HUES48 (cell line): ENCODE measurements around the gene GRID1.

ENCODE experiments used
- H3K27ac ChIP-seq: one replicate; pipeline ENCODE4 v1.7.0; 2013; ENCODE audit warnings: low read depth, low read length, inconsistent platforms
- H3K27me3 ChIP-seq: 2 replicates; pipeline ENCODE4 v1.6.1; 2013; ENCODE audit warnings: mild to moderate bottlenecking, low read length; ENCODE audit not compliant: control insufficient read depth, insufficient read depth
- H3K36me3 ChIP-seq: 2 replicates; pipeline ENCODE4 v1.6.1; 2013; ENCODE audit warnings: low read length; ENCODE audit not compliant: control insufficient read depth, insufficient read depth
- H3K4me1 ChIP-seq: 2 replicates; pipeline ENCODE4 v1.6.1; 2013; ENCODE audit warnings: mild to moderate bottlenecking, low read length; ENCODE audit not compliant: control insufficient read depth, insufficient read depth
- H3K4me3 ChIP-seq: 2 replicates; pipeline ENCODE4 v1.5.1; 2013; ENCODE audit warnings: mild to moderate bottlenecking, low read depth, low read length
- H3K9ac ChIP-seq: 2 replicates; pipeline ENCODE4 v1.6.1; 2013; ENCODE audit warnings: mild to moderate bottlenecking, low read depth, low read length, moderate library complexity
- H3K9me3 ChIP-seq: 2 replicates; pipeline ENCODE4 v1.6.1; 2013; ENCODE audit warnings: low read length; ENCODE audit not compliant: control insufficient read depth, insufficient read depth

Gene GRID1

DNA sequence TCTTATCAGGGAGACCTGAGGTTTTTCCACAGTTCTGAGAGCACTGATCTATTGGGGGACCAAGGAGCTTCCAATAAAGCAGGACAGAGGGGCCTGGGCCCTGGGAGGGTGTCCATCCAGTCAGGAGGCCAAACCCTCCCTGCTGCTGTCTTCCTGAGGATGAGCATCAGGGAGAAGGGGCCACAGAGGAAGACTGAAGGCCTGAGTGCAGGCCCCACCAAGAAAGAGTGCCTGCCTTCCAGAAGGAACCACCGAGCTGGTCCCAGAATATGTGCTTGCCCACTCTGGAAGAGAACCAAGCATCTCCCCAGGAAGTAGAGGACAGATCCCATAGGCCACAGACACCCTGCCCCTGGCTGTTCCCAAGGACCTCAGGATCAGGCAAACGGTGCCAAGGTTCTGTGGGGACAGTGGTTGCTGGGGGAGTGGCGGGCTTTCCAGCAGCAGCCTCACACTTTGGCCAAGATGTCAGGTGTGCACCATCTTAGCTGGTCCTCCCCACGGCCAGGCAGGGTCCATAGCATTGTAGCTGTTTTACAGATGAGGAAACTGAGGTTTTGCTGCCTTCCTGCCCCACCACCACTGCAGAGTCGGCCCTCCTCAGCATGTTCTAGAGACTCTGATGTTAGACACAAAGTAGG is 199.4 kb downstream of the GRID1 start:
- H3K36me3 ChIP-seq, result no peaks in the 10 kb centered on the region
- H3K4me1 ChIP-seq, result no peaks in the 10 kb centered on the region
- no peaks in the 10 kb centered on the region for H3K27me3 ChIP-seq
- no peaks in the 10 kb centered on the region for H3K9me3 ChIP-seq
- no peak overlapping the region for H3K9ac ChIP-seq
- no peak overlapping the region for H3K4me3 ChIP-seq
- no peak overlapping the region for H3K27ac ChIP-seq

DNA sequence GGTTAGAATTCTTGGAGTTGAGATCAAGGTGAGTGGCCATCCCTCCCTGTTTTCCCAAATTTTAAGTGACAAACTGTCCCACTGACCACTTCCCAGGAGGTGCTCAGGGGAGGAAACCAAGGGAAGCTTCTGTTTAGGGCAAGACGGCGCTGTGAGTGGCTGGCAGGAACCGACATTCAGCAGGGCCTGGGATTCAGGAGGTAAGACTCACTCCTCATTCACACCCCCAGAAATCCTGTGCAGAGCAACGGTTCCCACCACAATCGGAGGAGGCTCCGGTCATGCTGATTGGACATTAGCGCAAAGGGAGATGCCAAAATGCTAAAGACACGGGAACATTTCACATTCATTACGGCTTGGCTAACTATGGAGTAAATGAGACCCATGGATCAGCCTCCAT is 200.9 kb downstream of the GRID1 start:
- Histone ChIP-seq H3K9me3 (no peaks in the 10 kb centered on the region), H3K27ac (no peak overlapping the region), H3K27me3 (no peaks in the 10 kb centered on the region), H3K36me3 (no peaks in the 10 kb centered on the region), H3K4me1 (no peaks in the 10 kb centered on the region), H3K4me3 (no peak overlapping the region), H3K9ac (no peak overlapping the region)

DNA sequence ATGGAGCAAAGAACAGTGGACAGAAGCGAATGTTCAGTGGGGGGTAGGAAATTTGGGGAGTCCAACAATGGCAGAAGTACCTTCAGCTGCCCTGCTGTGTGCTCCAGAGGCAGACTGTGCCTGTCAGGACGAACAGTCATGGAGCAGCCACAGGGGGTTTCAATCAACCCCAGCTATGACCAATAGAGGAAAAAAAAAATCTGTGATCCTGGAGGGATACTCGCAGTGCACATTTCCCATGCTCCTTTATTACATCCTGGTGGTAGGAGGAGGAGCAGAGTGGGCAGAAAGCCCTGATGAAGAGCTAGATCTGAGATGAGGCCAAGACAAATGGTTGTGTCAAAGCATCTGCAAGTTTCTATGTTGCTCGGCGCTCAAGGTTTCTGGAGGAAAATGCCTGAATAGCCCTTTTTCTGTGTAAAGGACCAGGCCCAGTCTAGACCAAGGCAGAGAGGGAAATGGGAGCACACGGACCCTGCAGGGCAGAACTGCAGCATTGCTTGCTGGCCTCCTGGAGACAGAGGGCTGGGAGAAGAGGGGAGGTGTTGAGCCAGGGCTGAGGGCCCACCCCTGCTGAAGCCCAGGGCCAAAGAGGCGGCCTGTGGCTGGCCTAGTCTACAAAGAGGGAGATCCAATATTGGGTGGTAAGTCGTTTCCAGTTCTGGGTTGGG is 201.5 kb downstream of the GRID1 start:
- no peaks in the 10 kb centered on the region for H3K27me3 ChIP-seq
- no peak overlapping the region for H3K27ac ChIP-seq
- no peaks in the 10 kb centered on the region for H3K36me3 ChIP-seq
- H3K9ac ChIP-seq, result no peak overlapping the region
- no peaks in the 10 kb centered on the region for H3K4me1 ChIP-seq
- no peak overlapping the region for H3K4me3 ChIP-seq
- no peaks in the 10 kb centered on the region for H3K9me3 ChIP-seq

DNA sequence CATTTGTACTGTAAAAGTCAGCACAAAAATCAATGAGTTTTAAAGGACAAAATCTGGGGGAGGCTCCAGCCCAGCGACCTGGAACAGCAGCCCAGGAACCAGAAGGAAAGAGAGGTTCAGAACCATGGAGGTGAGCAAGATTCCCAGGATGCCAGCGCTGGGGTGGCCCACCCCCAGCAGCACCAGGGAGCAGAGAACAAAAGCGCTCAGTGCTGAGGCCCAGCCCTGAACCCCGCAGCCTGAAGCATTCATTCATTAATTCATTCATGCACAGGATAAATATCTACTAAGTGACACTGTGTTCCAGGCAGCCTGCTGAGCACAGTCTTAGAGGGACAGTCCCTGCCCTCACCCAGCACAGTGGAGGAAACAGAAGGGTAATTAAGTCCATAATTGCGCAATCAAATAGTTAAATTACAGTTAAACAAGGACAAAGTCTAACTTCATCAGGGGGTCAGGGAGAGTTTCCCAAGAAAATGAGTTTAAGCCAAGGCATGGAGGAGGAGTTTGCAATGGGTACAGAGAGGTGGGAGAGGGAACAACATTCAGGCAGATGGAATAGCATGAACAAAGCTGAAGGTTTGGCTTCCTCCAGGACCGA is 202.3 kb downstream of the GRID1 start:
- Histone ChIP-seq H3K27ac (no peak overlapping the region), H3K4me3 (no peak overlapping the region), H3K9me3 (no peaks in the 10 kb centered on the region), H3K36me3 (no peaks in the 10 kb centered on the region), H3K27me3 (no peaks in the 10 kb centered on the region), H3K4me1 (no peaks in the 10 kb centered on the region), H3K9ac (no peak overlapping the region)

DNA sequence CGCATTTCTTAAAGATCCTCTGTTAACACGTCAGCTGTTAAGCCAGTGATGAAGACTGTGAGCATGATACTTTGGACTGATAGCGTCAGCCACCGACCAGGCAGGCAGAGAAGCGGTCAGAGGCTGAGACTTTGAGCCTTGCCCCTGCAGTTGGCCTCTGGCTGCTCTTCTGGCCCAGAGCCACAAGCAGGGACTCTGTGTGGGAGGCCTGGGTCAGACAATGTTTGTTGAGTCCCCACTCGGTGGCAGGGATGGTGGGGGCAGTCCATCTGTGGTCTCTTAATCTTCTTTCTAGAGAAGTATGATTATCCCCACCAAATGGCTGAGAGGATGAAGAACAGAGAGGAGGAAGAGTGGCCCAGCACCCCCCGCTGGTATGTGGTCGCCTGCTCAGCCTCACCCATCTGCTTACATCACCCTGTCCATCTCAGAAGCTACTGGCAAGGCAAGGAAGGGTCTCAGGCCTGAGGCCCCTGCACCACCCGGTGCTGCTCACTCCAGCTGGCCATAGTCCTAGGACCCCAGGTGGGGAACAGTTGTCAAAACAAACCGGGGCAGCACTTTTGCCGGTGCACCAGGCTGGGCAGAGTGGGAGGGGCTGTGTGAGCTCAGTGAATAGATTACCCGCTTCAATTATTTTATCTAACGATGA is 202.9 kb downstream of the GRID1 start:
- no peak overlapping the region for H3K4me3 ChIP-seq
- no peaks in the 10 kb centered on the region for H3K27me3 ChIP-seq
- no peaks in the 10 kb centered on the region for H3K36me3 ChIP-seq
- no peak overlapping the region for H3K27ac ChIP-seq
- no peaks in the 10 kb centered on the region for H3K9me3 ChIP-seq
- no peaks in the 10 kb centered on the region for H3K4me1 ChIP-seq
- H3K9ac ChIP-seq, result no peak overlapping the region

DNA sequence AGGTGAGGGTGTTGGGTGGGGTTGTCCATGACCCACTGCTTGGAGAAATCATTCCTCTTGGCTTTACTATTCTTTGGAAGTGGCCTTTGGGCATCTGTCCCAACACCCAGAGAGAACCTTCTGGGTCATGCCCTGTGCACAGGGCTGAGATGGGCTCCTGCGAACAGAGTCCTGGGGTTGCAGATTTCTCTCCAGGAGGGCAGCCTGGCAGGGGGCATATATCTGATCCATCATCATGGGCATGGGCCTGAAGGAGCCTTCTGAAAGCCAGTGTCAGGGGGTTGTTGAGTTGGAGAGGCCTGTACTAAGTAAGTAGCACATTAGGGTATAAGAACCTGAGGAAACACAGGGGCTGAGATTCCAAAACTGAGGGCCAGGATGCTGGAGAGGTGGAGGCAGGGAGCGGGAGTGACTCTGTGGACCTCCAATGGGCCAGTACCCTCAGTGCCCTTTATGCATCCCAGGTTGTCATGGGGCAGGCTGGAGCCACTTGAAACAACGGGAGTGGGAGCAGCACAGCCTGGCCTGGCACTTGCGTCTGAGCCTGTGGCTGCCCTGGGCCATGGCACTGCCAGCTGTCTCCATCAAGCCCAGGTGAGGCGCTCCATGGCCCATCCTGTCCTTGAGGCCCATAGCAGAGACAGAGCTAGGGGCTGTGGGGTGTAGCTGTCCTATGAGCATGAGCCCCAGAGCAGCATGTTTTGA is 203.7 kb downstream of the GRID1 start:
- H3K27ac ChIP-seq, result no peak overlapping the region
- no peaks in the 10 kb centered on the region for H3K36me3 ChIP-seq
- no peaks in the 10 kb centered on the region for H3K27me3 ChIP-seq
- H3K9me3 ChIP-seq, result no peaks in the 10 kb centered on the region
- H3K9ac ChIP-seq, result no peak overlapping the region
- H3K4me1 ChIP-seq, result no peaks in the 10 kb centered on the region
- H3K4me3 ChIP-seq, result no peak overlapping the region

DNA sequence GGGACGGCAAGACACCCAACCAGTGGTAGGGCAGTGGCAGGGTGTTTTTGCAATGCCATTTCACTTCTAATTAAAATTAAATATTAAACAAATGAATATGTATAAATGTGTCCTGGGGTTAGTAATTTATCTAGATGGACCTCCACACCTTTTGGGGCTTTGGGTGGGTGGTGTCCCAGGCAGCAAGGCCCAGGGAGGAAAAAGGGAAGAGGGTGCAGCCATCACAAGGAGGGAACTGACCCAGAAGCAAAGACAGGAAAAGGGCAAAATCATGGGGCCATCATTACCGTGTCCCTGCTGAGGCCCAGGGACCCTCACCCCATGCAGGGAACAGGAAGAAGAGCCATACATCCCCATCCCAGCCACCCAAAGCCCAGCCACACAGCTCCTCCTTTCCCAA is 204.6 kb downstream of the GRID1 start:
- H3K27me3 ChIP-seq, result no peaks in the 10 kb centered on the region
- H3K36me3 ChIP-seq, result no peaks in the 10 kb centered on the region
- H3K9me3 ChIP-seq, result no peaks in the 10 kb centered on the region

DNA sequence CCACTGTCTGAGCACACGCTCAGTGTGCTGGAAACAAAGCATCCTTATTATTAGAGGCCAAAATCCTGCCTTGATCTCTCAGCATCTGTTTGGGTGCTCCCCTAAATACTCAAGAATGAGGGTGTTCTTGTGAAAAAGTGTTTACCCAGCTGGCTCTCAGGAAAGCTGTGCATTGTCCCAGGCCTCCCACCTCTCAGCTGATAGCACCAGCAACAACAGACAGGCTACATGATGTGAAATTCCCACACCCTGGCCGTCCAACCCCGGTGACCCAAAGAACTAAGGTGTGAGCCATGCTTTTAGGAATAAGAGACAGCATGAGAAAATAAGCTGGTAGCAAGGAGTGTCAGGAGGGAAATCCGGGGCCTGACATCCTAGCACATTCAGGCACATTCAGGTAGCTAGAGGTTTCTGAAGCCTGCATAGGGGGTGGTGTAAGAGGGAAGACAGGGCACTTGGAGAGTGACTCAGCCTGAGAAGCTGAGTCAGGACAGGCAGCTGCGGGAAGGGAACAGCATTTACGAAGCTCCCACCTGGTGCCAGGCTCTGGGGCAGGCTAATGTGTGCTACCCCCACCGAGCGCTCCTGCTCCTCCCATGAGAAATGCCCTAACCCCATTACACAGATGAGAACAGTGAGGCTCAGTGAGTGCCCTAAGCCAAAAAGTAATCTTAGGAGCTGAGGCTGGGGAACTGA is 205.6 kb downstream of the GRID1 start:
- Histone ChIP-seq H3K4me1 (no peaks in the 10 kb centered on the region), H3K4me3 (no peak overlapping the region), H3K27me3 (no peaks in the 10 kb centered on the region), H3K27ac (no peak overlapping the region), H3K36me3 (no peaks in the 10 kb centered on the region), H3K9me3 (no peaks in the 10 kb centered on the region), H3K9ac (no peak overlapping the region)

More for the DNA sequence above, 204.6 kb downstream of the GRID1 start:
- no peak overlapping the region for H3K4me3 ChIP-seq
- no peak overlapping the region for H3K9ac ChIP-seq
- H3K27ac ChIP-seq, result no peak overlapping the region
- H3K4me1 ChIP-seq, result no peaks in the 10 kb centered on the region

DNA sequence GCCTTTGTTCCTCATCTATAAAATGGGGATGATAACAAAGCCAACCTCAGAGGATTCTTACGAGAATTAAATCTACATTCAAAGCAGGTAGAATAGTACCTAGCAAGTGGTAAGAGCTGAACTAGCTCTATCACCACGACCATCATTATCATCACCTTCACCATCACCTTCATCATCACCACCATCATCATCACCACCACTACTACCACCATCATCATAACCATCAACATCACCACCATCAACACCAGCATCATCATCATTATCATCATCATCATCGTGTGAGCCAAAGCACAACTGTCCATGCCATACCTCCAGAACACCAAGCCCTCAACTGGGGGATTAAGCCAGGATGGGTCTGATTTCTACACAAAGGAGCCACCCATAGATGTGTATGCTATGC is 206.8 kb downstream of the GRID1 start:
- no peak overlapping the region for H3K4me3 ChIP-seq

DNA sequence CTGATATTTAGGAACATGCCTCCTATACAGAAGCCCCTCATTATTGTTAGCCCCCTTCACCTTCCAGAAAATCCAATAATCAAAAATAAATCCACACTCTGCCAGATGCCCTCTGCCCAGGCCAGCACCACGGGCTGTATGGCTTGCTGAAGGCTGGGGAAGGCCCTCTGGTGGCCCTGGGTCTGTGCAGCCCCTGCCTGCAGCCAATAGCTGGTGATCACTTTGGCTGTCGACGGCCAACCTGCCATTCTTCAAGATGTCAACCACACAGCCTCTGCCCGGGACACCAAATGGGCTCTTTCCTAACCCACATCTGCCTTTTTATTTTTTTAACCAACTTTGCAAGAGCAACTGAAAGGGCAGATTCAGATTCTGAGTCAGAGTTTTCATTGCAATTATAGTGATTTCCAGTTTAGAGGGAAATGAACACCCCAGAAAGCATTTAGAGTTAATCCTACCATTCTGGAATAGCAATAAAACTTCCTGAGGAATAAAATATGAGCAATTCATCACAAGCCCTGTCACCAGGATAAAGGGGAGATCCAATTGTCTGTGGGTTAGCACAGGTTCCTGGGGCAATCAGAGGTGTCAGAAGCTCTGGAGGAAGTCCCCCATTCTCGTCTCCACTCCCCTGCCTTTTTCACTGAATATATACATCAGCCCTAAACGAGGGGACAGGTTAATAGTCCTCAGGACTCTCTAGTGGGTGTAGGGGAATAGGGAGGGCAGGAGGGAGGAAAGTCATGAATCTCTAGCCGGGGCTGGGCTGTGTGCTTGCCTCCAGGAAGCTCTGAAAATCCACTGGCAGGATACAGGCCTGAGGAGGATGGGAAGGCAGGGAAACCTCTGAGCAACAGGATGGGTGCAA is 211.3 kb downstream of the GRID1 start:
- Histone ChIP-seq H3K4me1 (no peaks in the 10 kb centered on the region), H3K36me3 (no peaks in the 10 kb centered on the region), H3K4me3 (no peak overlapping the region), H3K9me3 (no peaks in the 10 kb centered on the region), H3K27me3 (no peaks in the 10 kb centered on the region), H3K9ac (no peak overlapping the region), H3K27ac (no peak overlapping the region)

More for the DNA sequence above, 206.8 kb downstream of the GRID1 start:
- H3K27me3 ChIP-seq, result no peaks in the 10 kb centered on the region
- no peaks in the 10 kb centered on the region for H3K36me3 ChIP-seq
- H3K9me3 ChIP-seq, result no peaks in the 10 kb centered on the region
- no peak overlapping the region for H3K9ac ChIP-seq
- H3K27ac ChIP-seq, result no peak overlapping the region
- H3K4me1 ChIP-seq, result no peaks in the 10 kb centered on the region
